Measurements from ENCODE around the gene PRR11.

Gene PRR11

DNA sequence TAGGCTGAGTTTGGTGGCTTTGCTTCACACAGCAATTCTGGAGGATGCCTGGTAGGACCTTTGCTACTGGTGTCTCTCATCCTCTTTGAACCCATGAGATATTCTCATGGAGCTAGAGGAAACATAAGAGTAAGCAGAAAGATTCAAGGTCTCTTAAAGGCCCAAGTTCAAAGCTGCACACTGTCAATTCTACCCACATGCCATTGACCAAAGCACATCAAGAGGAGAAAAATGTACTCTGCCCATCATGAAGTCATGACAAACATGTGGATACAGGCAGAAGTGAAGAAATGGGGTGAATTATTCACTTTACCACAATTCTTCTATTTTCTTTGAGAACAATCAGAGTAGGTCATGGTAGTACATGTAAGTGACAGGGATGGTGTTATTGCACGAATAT lies 13.7 kb upstream of the PRR11 start:
- Histone ChIP-seq H2BK120ac (ENCODE audit: low read depth, low read length) (no peak overlapping the region), H2BK15ac (ENCODE audit: low read depth, poor library complexity, severe bottlenecking) (no peak overlapping the region), H3K14ac (ENCODE audit: low read length in 2 of 2) (no peak overlapping the region), H3K4me3 (ENCODE audit: insufficient read depth in 1 of 2, low read depth in 1 of 2, low read length in 2 of 2) (no peak overlapping the region), H3K4ac (ENCODE audit: low read depth in 1 of 2, low read length in 2 of 2) (no peak overlapping the region), H3K9me3 (ENCODE audit: control insufficient read depth, low read length) (no peaks in the 10 kb centered on the region), H3K27ac (ENCODE audit: low read length, poor library complexity, severe bottlenecking) (no peak overlapping the region), H4K91ac (ENCODE audit: low read length) (no peak overlapping the region), H3K36me3 (ENCODE audit: control insufficient read depth in 1 of 2, insufficient read depth in 2 of 2, low read depth in 1 of 2, low read length in 2 of 2) (no peaks in the 10 kb centered on the region), H3K79me1 (replicated peaks; ENCODE audit: low read length, poor library complexity, severe bottlenecking) (peaks cover 6% of the 10 kb centered on the region), H3K4me1 (ENCODE audit: control insufficient read depth, insufficient read depth, low read depth, low read length) (peaks cover 2% of the 10 kb centered on the region), H2BK5ac (ENCODE audit: low read depth, low read length, poor library complexity, severe bottlenecking) (no peak overlapping the region), H3K4me2 (ENCODE audit: low read length, poor library complexity, severe bottlenecking) (no peak overlapping the region), H2AK5ac (ENCODE audit: low read length, severe bottlenecking) (no peak overlapping the region), H2AFZ (ENCODE audit: low read depth, low read length) (no peak overlapping the region), H4K8ac (ENCODE audit: low read length) (no peak overlapping the region), H3K27me3 (ENCODE audit: control insufficient read depth in 1 of 2, insufficient read depth in 1 of 2, low read length in 2 of 2) (no peaks in the 10 kb centered on the region), H3K9ac (ENCODE audit: low read length) (no peak overlapping the region), H3K23ac (ENCODE audit: low read length in 2 of 2) (no peak overlapping the region), H3K18ac (ENCODE audit: low read depth in 1 of 2, low read length in 2 of 2) (no peak overlapping the region), H2BK12ac (ENCODE audit: low read length in 2 of 2) (no peak overlapping the region)
- WGBS, result 100% methylated on average over 1 of the region's 1 CpG
- no peak for DNase-seq

DNA sequence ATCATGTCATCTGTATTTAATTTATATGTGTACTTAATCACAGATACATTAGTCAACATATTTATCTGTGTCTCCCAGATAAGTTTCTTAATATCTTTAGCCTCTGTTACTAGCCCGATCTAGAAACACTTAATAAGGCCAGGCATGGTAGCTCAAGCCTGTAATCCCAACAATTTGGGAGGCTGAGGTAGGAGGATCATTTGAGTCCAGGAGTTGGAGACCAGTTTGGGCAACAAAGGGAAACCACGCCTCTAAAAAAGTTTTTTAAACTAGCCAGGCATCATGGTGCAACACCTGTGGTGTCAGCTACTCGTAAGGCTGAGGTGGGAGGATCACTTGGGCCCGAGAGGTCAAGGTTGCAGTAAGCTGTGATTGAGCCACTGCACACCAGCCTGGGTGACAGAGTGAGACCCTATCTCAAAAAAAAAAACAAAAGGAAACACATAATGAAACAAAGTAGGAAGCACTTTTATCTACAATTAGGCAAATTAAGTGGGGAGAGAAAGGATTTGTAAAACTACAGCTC lies 9.9 kb upstream of the PRR11 start:
- H2BK12ac ChIP-seq (ENCODE audit: low read length in 2 of 2), result no peak overlapping the region
- H3K4me2 ChIP-seq (ENCODE audit: low read length, poor library complexity, severe bottlenecking), result no peak overlapping the region
- H3K9me3 ChIP-seq (ENCODE audit: control insufficient read depth, low read length), result no peaks in the 10 kb centered on the region
- H3K23ac ChIP-seq (ENCODE audit: low read length in 2 of 2), result no peak overlapping the region
- H2BK120ac ChIP-seq (ENCODE audit: low read depth, low read length), result no peak overlapping the region
- H2AFZ ChIP-seq (ENCODE audit: low read depth, low read length), result no peak overlapping the region
- no peak overlapping the region for H4K8ac ChIP-seq (ENCODE audit: low read length)
- H3K4me3 ChIP-seq (ENCODE audit: insufficient read depth in 1 of 2, low read depth in 1 of 2, low read length in 2 of 2), result no peak overlapping the region
- H3K4me1 ChIP-seq (ENCODE audit: control insufficient read depth, insufficient read depth, low read depth, low read length), result peaks cover 8% of the 10 kb centered on the region
- H3K36me3 ChIP-seq (ENCODE audit: control insufficient read depth in 1 of 2, insufficient read depth in 2 of 2, low read depth in 1 of 2, low read length in 2 of 2), result no peaks in the 10 kb centered on the region
- H3K27me3 ChIP-seq (ENCODE audit: control insufficient read depth in 1 of 2, insufficient read depth in 1 of 2, low read length in 2 of 2), result no peaks in the 10 kb centered on the region
- no peak overlapping the region for H4K91ac ChIP-seq (ENCODE audit: low read length)
- H3K18ac ChIP-seq (ENCODE audit: low read depth in 1 of 2, low read length in 2 of 2), result no peak overlapping the region
- WGBS, result 100% methylated on average over 4 of the region's 4 CpGs
- H3K27ac ChIP-seq (ENCODE audit: low read length, poor library complexity, severe bottlenecking), result no peak overlapping the region
- H3K79me1 ChIP-seq (replicated peaks; ENCODE audit: low read length, poor library complexity, severe bottlenecking), result peaks cover 5% of the 10 kb centered on the region
- no peak for DNase-seq
- H2BK15ac ChIP-seq (ENCODE audit: low read depth, poor library complexity, severe bottlenecking), result no peak overlapping the region
- no peak overlapping the region for H3K4ac ChIP-seq (ENCODE audit: low read depth in 1 of 2, low read length in 2 of 2)
- no peak overlapping the region for H3K14ac ChIP-seq (ENCODE audit: low read length in 2 of 2)
- no peak overlapping the region for H2AK5ac ChIP-seq (ENCODE audit: low read length, severe bottlenecking)
- H2BK5ac ChIP-seq (ENCODE audit: low read depth, low read length, poor library complexity, severe bottlenecking), result no peak overlapping the region
- H3K9ac ChIP-seq (ENCODE audit: low read length), result no peak overlapping the region

DNA sequence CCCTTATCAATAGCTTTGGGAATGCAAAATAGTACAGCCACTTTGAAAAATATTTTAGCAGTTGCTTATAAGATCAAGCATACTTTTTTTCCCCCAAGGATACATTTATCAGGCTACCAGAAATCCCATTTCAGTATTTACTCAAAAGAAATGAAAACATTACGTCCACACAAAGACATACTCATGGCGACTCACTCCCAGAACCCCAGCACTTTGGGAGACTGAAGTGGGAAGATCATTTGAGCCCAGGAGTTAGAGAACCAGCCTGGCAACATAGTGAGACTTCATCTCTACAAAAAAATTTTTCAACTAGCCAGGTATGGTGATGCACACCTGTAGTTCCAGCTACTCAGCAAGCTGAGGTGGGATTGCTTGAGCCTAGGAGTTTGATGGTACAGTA lies 6.5 kb upstream of the PRR11 start:
- no peak overlapping the region for H4K91ac ChIP-seq (ENCODE audit: low read length)
- H3K27me3 ChIP-seq (ENCODE audit: control insufficient read depth in 1 of 2, insufficient read depth in 1 of 2, low read length in 2 of 2), result no peaks in the 10 kb centered on the region
- DNase-seq, result peak; percentile 53
- peaks cover 8% of the 10 kb centered on the region for H3K4me1 ChIP-seq (ENCODE audit: control insufficient read depth, insufficient read depth, low read depth, low read length)
- H3K9ac ChIP-seq (ENCODE audit: low read length), result peak overlapping the region; percentile 38
- H3K14ac ChIP-seq (ENCODE audit: low read length in 2 of 2), result no peak overlapping the region
- no peak overlapping the region for H2BK5ac ChIP-seq (ENCODE audit: low read depth, low read length, poor library complexity, severe bottlenecking)
- H3K27ac ChIP-seq (ENCODE audit: low read length, poor library complexity, severe bottlenecking), result no peak overlapping the region
- 54% methylated on average over 2 of the region's 2 CpGs for WGBS
- H3K79me1 ChIP-seq (replicated peaks; ENCODE audit: low read length, poor library complexity, severe bottlenecking), result no peaks in the 10 kb centered on the region
- H2BK12ac ChIP-seq (ENCODE audit: low read length in 2 of 2), result no peak overlapping the region
- H2AK5ac ChIP-seq (ENCODE audit: low read length, severe bottlenecking), result peak overlapping the region; percentile 42
- H3K9me3 ChIP-seq (ENCODE audit: control insufficient read depth, low read length), result no peaks in the 10 kb centered on the region
- H3K4ac ChIP-seq (ENCODE audit: low read depth in 1 of 2, low read length in 2 of 2), result no peak overlapping the region
- H3K36me3 ChIP-seq (ENCODE audit: control insufficient read depth in 1 of 2, insufficient read depth in 2 of 2, low read depth in 1 of 2, low read length in 2 of 2), result no peaks in the 10 kb centered on the region
- H4K8ac ChIP-seq (ENCODE audit: low read length), result peak overlapping the region; percentile 10
- H3K4me3 ChIP-seq (ENCODE audit: insufficient read depth in 1 of 2, low read depth in 1 of 2, low read length in 2 of 2), result peak overlapping the region in 1 of 2 experiments; percentile 23
- H2BK15ac ChIP-seq (ENCODE audit: low read depth, poor library complexity, severe bottlenecking), result no peak overlapping the region
- no peak overlapping the region for H3K18ac ChIP-seq (ENCODE audit: low read depth in 1 of 2, low read length in 2 of 2)
- H3K4me2 ChIP-seq (ENCODE audit: low read length, poor library complexity, severe bottlenecking), result no peak overlapping the region
- no peak overlapping the region for H2AFZ ChIP-seq (ENCODE audit: low read depth, low read length)
- H3K23ac ChIP-seq (ENCODE audit: low read length in 2 of 2), result no peak overlapping the region
- H2BK120ac ChIP-seq (ENCODE audit: low read depth, low read length), result no peak overlapping the region

DNA sequence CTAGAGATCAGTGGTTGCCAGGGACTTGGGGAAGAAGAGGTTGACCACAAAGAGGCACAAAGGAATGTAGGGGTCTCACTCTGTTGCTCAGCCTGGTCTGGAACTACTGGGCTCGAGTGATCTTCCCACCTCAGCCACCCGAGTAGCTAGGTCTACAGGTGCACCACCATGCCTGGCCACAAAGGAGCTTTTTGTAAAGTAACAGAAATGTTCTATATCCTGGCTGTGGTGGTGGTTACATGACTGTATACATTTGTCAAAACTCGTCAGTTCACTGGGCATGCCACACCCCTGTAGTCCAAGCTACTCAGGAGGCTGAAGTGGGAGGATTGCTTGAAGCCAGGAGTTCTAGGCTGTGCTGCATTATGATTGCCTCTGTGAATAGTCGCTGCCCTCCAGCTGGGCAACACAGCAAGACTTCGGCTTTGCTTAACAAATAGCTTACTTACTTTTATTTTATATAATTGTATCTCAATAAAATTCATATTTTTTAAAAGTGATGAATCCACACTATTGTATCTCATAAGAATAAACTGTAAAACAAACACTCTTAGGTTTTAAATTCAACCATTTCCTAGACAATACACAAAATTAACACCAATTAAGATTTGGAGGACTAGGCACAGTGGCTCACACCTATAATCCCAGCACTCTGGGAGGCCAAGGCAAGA lies 5.6 kb upstream of the PRR11 start:
- no peak for DNase-seq
- WGBS, result 74% methylated on average over 3 of the region's 5 CpGs
- Histone ChIP-seq H3K79me1 (replicated peaks; ENCODE audit: low read length, poor library complexity, severe bottlenecking) (no peaks in the 10 kb centered on the region), H2BK12ac (ENCODE audit: low read length in 2 of 2) (no peak overlapping the region), H3K23ac (ENCODE audit: low read length in 2 of 2) (peak overlapping the region in 1 of 2 experiments; percentile 49), H3K36me3 (ENCODE audit: control insufficient read depth in 1 of 2, insufficient read depth in 2 of 2, low read depth in 1 of 2, low read length in 2 of 2) (no peaks in the 10 kb centered on the region), H3K27ac (ENCODE audit: low read length, poor library complexity, severe bottlenecking) (no peak overlapping the region), H4K91ac (ENCODE audit: low read length) (no peak overlapping the region), H3K9me3 (ENCODE audit: control insufficient read depth, low read length) (no peaks in the 10 kb centered on the region), H3K4me3 (ENCODE audit: insufficient read depth in 1 of 2, low read depth in 1 of 2, low read length in 2 of 2) (no peak overlapping the region), H2BK5ac (ENCODE audit: low read depth, low read length, poor library complexity, severe bottlenecking) (no peak overlapping the region), H3K14ac (ENCODE audit: low read length in 2 of 2) (no peak overlapping the region), H2BK15ac (ENCODE audit: low read depth, poor library complexity, severe bottlenecking) (peak overlapping the region; percentile 3), H2BK120ac (ENCODE audit: low read depth, low read length) (no peak overlapping the region), H3K4me1 (ENCODE audit: control insufficient read depth, insufficient read depth, low read depth, low read length) (peaks cover 8% of the 10 kb centered on the region), H3K18ac (ENCODE audit: low read depth in 1 of 2, low read length in 2 of 2) (no peak overlapping the region), H3K27me3 (ENCODE audit: control insufficient read depth in 1 of 2, insufficient read depth in 1 of 2, low read length in 2 of 2) (no peaks in the 10 kb centered on the region), H3K4me2 (ENCODE audit: low read length, poor library complexity, severe bottlenecking) (no peak overlapping the region), H2AK5ac (ENCODE audit: low read length, severe bottlenecking) (no peak overlapping the region), H3K4ac (ENCODE audit: low read depth in 1 of 2, low read length in 2 of 2) (no peak overlapping the region), H4K8ac (ENCODE audit: low read length) (peak overlapping the region; percentile 80), H3K9ac (ENCODE audit: low read length) (no peak overlapping the region), H2AFZ (ENCODE audit: low read depth, low read length) (no peak overlapping the region)

Data from mesenchymal stem cell (in vitro differentiated cells and primary cell).